Measurements from ENCODE around the gene AP1G2.
A peak's percentile ranks its signal among the peaks of the same experiment; 100 is the strongest.

Gene AP1G2

GRCh38 chr14:23564181-23564812 lies 3.3 kb downstream of the AP1G2 start:
- TF ChIP-seq, protein P1, sequence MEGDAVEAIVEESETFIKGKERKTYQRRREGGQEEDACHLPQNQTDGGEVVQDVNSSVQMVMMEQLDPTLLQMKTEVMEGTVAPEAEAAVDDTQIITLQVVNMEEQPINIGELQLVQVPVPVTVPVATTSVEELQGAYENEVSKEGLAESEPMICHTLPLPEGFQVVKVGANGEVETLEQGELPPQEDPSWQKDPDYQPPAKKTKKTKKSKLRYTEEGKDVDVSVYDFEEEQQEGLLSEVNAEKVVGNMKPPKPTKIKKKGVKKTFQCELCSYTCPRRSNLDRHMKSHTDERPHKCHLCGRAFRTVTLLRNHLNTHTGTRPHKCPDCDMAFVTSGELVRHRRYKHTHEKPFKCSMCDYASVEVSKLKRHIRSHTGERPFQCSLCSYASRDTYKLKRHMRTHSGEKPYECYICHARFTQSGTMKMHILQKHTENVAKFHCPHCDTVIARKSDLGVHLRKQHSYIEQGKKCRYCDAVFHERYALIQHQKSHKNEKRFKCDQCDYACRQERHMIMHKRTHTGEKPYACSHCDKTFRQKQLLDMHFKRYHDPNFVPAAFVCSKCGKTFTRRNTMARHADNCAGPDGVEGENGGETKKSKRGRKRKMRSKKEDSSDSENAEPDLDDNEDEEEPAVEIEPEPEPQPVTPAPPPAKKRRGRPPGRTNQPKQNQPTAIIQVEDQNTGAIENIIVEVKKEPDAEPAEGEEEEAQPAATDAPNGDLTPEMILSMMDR (IDR thresholded peaks at IDR 0.05; ENCODE audit: insufficient read depth, missing control alignments): no peak
- DNase-seq (ENCODE audit: insufficient read length, low spot score) (no peak), FAIRE-seq (no peak)

DNA sequence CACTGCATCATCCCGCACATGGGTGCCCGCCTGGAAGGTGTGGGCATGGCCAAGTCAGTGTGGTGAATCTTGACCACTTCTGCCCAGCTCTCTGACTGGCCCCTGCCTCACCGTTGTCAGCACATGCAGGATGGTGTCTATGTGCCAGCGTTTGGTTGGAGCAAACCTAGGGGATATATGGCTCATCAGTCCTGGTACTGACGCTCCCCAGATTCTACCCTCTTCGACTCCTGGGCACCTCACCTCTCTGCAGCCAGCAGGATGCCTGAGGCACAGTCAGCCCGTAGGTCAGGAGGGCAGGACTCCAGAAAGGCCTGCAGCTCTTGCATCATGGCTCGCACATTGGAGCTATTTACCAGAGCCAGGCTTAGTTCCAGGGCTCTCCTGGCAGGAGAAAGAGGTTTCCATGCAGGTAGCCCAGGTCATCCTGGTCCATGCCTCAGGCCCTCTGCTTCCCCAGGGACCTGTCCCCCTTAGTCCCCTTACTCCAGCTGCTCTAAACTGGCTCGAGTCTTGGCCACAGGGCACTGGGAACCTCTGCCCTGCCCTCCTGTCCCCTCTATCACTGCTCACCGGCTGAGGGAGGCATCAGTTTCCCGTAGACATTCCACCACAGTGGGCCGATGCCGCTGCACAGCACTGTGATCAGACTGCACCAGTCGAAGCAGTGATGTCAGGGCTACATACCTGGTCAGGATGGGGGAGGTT lies 4.0 kb downstream of the AP1G2 start:
- FAIRE-seq: no peak
- no peak for DNase-seq (ENCODE audit: insufficient read length, low spot score)
- TF ChIP-seq, protein P1 (IDR thresholded peaks at IDR 0.05; ENCODE audit: insufficient read depth, missing control alignments): no peak

DNA sequence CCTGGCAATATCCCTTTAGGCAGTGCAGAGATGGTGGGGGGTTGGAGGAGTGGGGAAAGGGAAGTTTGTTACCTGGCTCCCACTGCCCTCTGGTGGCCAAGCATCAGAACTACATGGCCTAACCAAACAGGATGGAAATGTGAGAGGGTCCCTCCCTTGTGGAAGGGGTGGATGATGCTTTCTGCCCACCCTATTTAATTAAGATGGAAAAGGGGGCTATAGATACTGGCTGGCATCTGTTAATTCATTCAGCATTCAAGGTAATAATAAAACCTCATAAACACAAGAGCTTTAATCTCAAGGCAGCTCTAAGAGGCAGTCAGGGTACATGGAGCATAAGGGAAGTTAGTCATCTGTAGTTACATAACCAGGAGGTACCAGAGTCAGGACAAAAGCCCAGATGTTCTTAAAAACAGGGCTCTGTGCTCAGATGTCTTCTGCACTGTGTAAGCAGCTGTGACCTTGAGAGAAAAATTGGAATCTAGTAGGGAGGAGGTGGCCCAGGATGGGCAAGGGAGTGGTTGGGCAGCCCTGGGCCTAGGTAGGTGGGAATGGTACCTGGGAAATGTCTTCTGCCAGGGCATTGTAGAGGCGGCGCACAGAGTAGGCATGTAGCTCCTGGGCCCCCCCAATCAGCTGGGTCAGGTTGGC lies 4.6 kb downstream of the AP1G2 start:
- TF ChIP-seq, protein P1 (IDR thresholded peaks at IDR 0.05; ENCODE audit: insufficient read depth, missing control alignments): peak; percentile 85
- DNase-seq (ENCODE audit: insufficient read length, low spot score): no peak
- FAIRE-seq: no peak

GRCh38 chr14:23561873-23562821 lies 5.4 kb downstream of the AP1G2 start:
- FAIRE-seq: no peak
- no peak for DNase-seq (ENCODE audit: insufficient read length, low spot score)
- TF ChIP-seq, protein P1 (IDR thresholded peaks at IDR 0.05; ENCODE audit: insufficient read depth, missing control alignments): no peak

DNA sequence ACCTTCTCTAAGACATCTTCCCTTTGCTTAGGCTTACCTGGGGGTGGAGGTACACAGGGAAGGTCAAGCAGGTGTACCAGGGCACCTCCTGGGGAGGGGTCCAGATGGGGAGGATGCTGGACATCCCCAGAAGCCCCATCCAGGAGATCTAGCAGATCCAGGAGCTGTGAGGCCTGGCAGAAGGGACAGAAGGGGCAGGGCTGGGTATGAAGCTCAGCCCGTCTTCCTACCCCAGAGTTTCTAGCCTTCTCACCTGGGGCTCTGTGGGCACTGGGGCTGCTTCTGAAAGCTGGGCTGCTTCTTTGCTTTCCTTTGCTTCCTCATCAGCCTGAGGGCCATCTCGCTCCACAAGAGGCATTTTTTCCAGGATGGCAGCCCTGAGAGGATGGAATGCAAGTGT lies 6.3 kb downstream of the AP1G2 start:
- TF ChIP-seq, protein P1 (IDR thresholded peaks at IDR 0.05; ENCODE audit: insufficient read depth, missing control alignments): no peak
- DNase-seq (ENCODE audit: insufficient read length, low spot score): no peak
- no peak for FAIRE-seq

DNA sequence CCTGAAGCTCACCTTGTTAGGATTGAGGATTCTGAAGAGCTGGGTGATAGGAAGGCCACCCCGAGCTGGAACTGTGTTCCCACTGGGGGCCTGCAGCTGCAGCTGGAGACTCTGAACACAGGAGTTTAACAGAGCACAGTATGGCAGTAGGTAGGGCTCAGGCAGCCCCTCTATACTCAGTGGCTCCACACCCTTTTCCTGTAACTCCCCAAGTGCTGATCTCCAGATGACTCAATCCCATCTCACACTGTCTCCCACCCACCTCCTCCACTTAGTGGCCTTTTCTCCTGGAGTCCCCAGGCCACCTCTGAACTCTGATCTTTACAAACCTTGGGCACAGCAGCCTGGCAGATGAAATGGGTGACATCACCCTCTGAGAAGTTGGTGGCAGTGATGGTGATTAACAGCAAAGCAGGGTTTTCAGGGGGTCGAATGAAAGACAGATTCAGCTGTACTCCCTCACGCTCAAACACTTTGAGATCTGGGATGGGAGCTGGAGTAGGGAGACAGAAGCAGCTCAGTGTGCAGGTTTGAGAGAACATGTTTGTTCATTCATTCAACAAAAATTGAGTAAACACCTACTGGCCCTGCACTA lies 7.6 kb downstream of the AP1G2 start:
- TF ChIP-seq, protein P1 (IDR thresholded peaks at IDR 0.05; ENCODE audit: insufficient read depth, missing control alignments): no peak
- DNase-seq (ENCODE audit: insufficient read length, low spot score): no peak
- no peak for FAIRE-seq
